ENCODE measurements around the gene NBPF26. TPM values are rescaled to one million over a fixed set of nuclear protein-coding genes. Genes with fewer than 3 reads are reported as not detected.
"Not testable (repeated sequence)": the region's sequence is repeated elsewhere in the genome, so short reads cannot be mapped to it uniquely, and the experiment has no call there.

The NBPF26 gene
- total and polyA plus RNA-seq, 9 of the 15 experiments (the other 6 are each of a cell fraction or from before 2014, with no cell fraction given), result 0.13 to 6.6 (median 5.2) TPM

- peak; percentile 97 for TF ChIP-seq LCOR (CRISPR knock-in tag; IDR thresholded peaks at IDR 0.05)
- peak; percentile 84 for TF ChIP-seq PYGO2 (tag; IDR thresholded peaks at IDR 0.05)
- TF ChIP-seq E2F3 (CRISPR knock-in tag; IDR thresholded peaks at IDR 0.05), result peak; percentile 92
- TF ChIP-seq ZBTB7A (IDR thresholded peaks at IDR 0.05; ENCODE audit: borderline replicate concordance, control insufficient read depth, low read depth, low read length), result 0 out of 2 replicates have a peak, but pooled peaks have one; percentile 46
- peak; percentile 82; the same call in 1 of the 2 replicates for TF ChIP-seq TARDBP (IDR thresholded peaks at IDR 0.05)
- peak; percentile 66; the same call in 1 of the 2 replicates for TF ChIP-seq SMAD4 (CRISPR knock-in tag; conservative IDR thresholded peaks at IDR 0.05)
- peak; percentile 98 for TF ChIP-seq ZC3H8 (IDR thresholded peaks at IDR 0.05)
- peak; percentile 87 for TF ChIP-seq TOE1 (IDR thresholded peaks at IDR 0.05; ENCODE audit: borderline replicate concordance)
- TF ChIP-seq TOE1 (CRISPR knock-in tag; IDR thresholded peaks at IDR 0.05; ENCODE audit: borderline replicate concordance, low read depth), result peak; percentile 86; the same call in 1 of the 2 replicates
- peak; percentile 71 for TF ChIP-seq DPF2 (IDR thresholded peaks at IDR 0.05)
- TF ChIP-seq TAF1 (IDR thresholded peaks at IDR 0.05; ENCODE audit: control insufficient read depth, extremely low read depth, insufficient read depth, low read length, severe bottlenecking), result peak; percentile 44
- peak; percentile 86 for TF ChIP-seq MAFF (IDR thresholded peaks at IDR 0.05; ENCODE audit: low read length)
- peak; percentile 62; the same call in 1 of the 2 replicates for TF ChIP-seq ARID2 (IDR thresholded peaks at IDR 0.05)
- TF ChIP-seq POLR2G (IDR thresholded peaks at IDR 0.05; ENCODE audit: low read depth, low read length), result peak; percentile 76
- peak; percentile 87 for TF ChIP-seq FOXP1 (CRISPR knock-in tag; IDR thresholded peaks at IDR 0.05)
- TF ChIP-seq E2F5 (CRISPR knock-in tag; IDR thresholded peaks at IDR 0.05), result peak; percentile 98
- TF ChIP-seq ARHGAP35 (IDR thresholded peaks at IDR 0.05; ENCODE audit: partially characterized antibody), result peak; percentile 98
- peak; percentile 92 for TF ChIP-seq SNRNP70 (optimal IDR thresholded peaks at IDR 0.05; ENCODE audit: low read depth, low read length)
- TF ChIP-seq NR2C2 (CRISPR knock-in tag; IDR thresholded peaks at IDR 0.05), result peak; percentile 53; the same call in 1 of the 2 replicates
- TF ChIP-seq NR2C2 (tag; IDR thresholded peaks at IDR 0.05), result not testable (repeated sequence)
- peak; percentile 96 for TF ChIP-seq NBN (IDR thresholded peaks at IDR 0.05; ENCODE audit: low read depth)
- TF ChIP-seq PML (IDR thresholded peaks at IDR 0.05; ENCODE audit: low read length), result peak; percentile 99
- peak; percentile 42 for TF ChIP-seq CREBBP (IDR thresholded peaks at IDR 0.05; ENCODE audit: low read depth, low read length)
- TF ChIP-seq GABPA (tag; conservative IDR thresholded peaks at IDR 0.05; ENCODE audit: low read depth), result peak; percentile 85
- peak; percentile 99 for TF ChIP-seq ELK3 (CRISPR knock-in tag; IDR thresholded peaks at IDR 0.05)
- peak; percentile 100 for TF ChIP-seq ZBED1 (IDR thresholded peaks at IDR 0.05)
- peak; percentile 41; the same call in 1 of the 2 replicates for TF ChIP-seq ESRRA (IDR thresholded peaks at IDR 0.05; ENCODE audit: borderline replicate concordance, low read depth)
- TF ChIP-seq THAP7 (CRISPR knock-in tag; IDR thresholded peaks at IDR 0.05), result peak; percentile 97
- peak; percentile 100 for TF ChIP-seq GABPB2 (CRISPR knock-in tag; conservative IDR thresholded peaks at IDR 0.05)
These were observed 127.0 kb downstream of the NBPF26 start (continued) for GRCh38 chr1:120850537-120851421.
